Spleen (tissue), 11 donors: ENCODE measurements around the gene TCF19. TPM values are rescaled to one million over a fixed set of nuclear protein-coding genes. Genes with fewer than 3 reads are reported as not detected.

ENCODE experiments used
- DNase-seq: peaks from one replicate; pipeline ENCODE4 v3.0.0-alpha.2; 2020
- H3K27ac ChIP-seq, 8 donors: fragments of 200-600 bp; sonication (generic) in 7 of 8; 1 replicate in 4 of 8; 2 replicates in 4 of 8; pipeline versions ENCODE4 v1.5.0 to v1.8.0; 2016 to 2021; ENCODE audit warnings: inconsistent platforms in 4 of 8, mild to moderate bottlenecking in 4 of 8, moderate library complexity in 1 of 8
- H3K27me3 ChIP-seq, 7 donors: fragments of 200-600 bp; sonication (generic) in 6 of 7; replicated peaks in 1 of 7; 1 replicate in 4 of 7; 2 replicates in 3 of 7; pipeline versions ENCODE4 v1.5.0 to v1.8.0; 2016 to 2021; ENCODE audit warnings: inconsistent platforms in 3 of 7, mild to moderate bottlenecking in 1 of 7
- H3K36me3 ChIP-seq, 6 donors: fragments of 200-600 bp; sonication (generic) in 5 of 6; 1 replicate in 4 of 6; 2 replicates in 2 of 6; pipeline versions ENCODE4 v1.5.0 to v1.8.0; 2016 to 2021; ENCODE audit warnings: inconsistent platforms in 2 of 6
- H3K4me1 ChIP-seq, 6 donors: fragments of 200-600 bp; sonication (generic) in 5 of 6; 1 replicate in 3 of 6; 2 replicates in 3 of 6; pipeline versions ENCODE4 v1.5.0 to v1.8.0; 2016 to 2021; ENCODE audit warnings: inconsistent platforms in 3 of 6
- H3K4me3 ChIP-seq, 8 donors: fragments of 200-600 bp; sonication (generic) in 7 of 8; 1 replicate in 4 of 8; 2 replicates in 4 of 8; pipeline versions ENCODE4 v1.5.0 to v1.8.0; 2016 to 2021; ENCODE audit warnings: inconsistent platforms in 4 of 8, mild to moderate bottlenecking in 4 of 8, moderate library complexity in 2 of 8
- H3K9me3 ChIP-seq, 8 donors: fragments of 200-600 bp; sonication (generic) in 7 of 8; 1 replicate in 4 of 8; 2 replicates in 4 of 8; pipeline versions ENCODE4 v1.5.0 to v1.8.0; 2016 to 2021; ENCODE audit warnings: inconsistent platforms in 4 of 8
- POLR2A ChIP-seq, 3 donors: fragments of 450-650 bp; IDR thresholded peaks; one replicate each; pipeline ENCODE4 v1.5.1; 2017; ENCODE audit warnings: antibody characterized with exemption in 3 of 3, mild to moderate bottlenecking in 1 of 3
- POLR2AphosphoS5 ChIP-seq, 3 donors: sonication (generic); formaldehyde crosslinking; IDR thresholded peaks; one replicate each; pipeline ENCODE4 v1.5.1; 2017; ENCODE audit warnings: antibody characterized with exemption in 3 of 3
- WGBS, 5 donors: extraction: QIAGEN DNeasy Blood & Tissue Kit in 3 of 5; methylation state at CpG; one replicate each; pipeline versions ENCODE4 v1.1.5 to v1.1.7; 2013 to 2018; 5-methylcytosine and 5-hydroxymethylcytosine counted together
- intact Hi-C: fragments of 100-400 bp; cut with DNase I; formaldehyde crosslinking; loops from one replicate; pipeline ENCODE4 v1.15.0; 2023; ENCODE audit warnings: low total_unique reads
- polyA plus RNA-seq, 3 donors: library from polyadenylated mRNA; stranded (reverse); fragments of 200-250 nt; gene quantifications; one replicate each; pipeline ENCODE4 v1.2.1, GENCODE V29; 2013
- total RNA-seq, 7 donors: library from RNA; depleted of rRNA in 3 of 7; stranded (reverse); fragments of >200 nt in 3 of 7; fragmentation: NEBNext Ultra II Directional in 4 of 7; extraction: Animal tissue kit (Norgen Biotek cat#: 25700) in 4 of 7; gene quantifications; one replicate each; pipeline versions ENCODE4 v1.1.0 to v1.2.1, GENCODE V29; 2016 to 2021
- TF ChIP-seq, protein P1 (sequence below), 11 experiments: fragments of 200-600 bp in 7 of 11; fragments of 450-650 bp in 4 of 11; sonication (generic) in 4 of 11; IDR thresholded peaks in 8 of 11; conservative IDR thresholded peaks in 3 of 11; 1 replicate in 7 of 11; 2 replicates in 4 of 11; pipeline versions ENCODE4 v1.4.0 to v1.8.0; 2016 to 2021; ENCODE audit warnings: antibody characterized with exemption in 11 of 11, inconsistent platforms in 4 of 11, mild to moderate bottlenecking in 1 of 11
- donor health status: healthy with polysubstance abuse.
- donor health status: DM: no; HTN: no; CAD: no; lungs with moderate emphysema.
- donor health status: DM: no; HTN: no; CAD: no.
- donor health status: Bipolar disorder and iron deficiency.
- donor health status: healthy.
- donor health status: DM: no; HTN: no; CAD: no.
- donor health status: DM: yes; HTN: yes; CAD: no.

Gene TCF19
- total and polyA plus RNA-seq, 10 donors: 6.2 to 12.6 (median 9.3) TPM

- TF ChIP-seq, protein P1, sequence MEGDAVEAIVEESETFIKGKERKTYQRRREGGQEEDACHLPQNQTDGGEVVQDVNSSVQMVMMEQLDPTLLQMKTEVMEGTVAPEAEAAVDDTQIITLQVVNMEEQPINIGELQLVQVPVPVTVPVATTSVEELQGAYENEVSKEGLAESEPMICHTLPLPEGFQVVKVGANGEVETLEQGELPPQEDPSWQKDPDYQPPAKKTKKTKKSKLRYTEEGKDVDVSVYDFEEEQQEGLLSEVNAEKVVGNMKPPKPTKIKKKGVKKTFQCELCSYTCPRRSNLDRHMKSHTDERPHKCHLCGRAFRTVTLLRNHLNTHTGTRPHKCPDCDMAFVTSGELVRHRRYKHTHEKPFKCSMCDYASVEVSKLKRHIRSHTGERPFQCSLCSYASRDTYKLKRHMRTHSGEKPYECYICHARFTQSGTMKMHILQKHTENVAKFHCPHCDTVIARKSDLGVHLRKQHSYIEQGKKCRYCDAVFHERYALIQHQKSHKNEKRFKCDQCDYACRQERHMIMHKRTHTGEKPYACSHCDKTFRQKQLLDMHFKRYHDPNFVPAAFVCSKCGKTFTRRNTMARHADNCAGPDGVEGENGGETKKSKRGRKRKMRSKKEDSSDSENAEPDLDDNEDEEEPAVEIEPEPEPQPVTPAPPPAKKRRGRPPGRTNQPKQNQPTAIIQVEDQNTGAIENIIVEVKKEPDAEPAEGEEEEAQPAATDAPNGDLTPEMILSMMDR (IDR thresholded peaks at IDR 0.05 in 8 of 11, conservative IDR thresholded peaks at IDR 0.05 in 3 of 11): peak; percentile 29 to 89 (median 81)
- no peak for TF ChIP-seq POLR2A (IDR thresholded peaks at IDR 0.05)
- H3K27ac ChIP-seq: no peak overlapping the region
- H3K36me3 ChIP-seq: no peaks in the 10 kb centered on the region
- peaks cover 0 to 5% (median 0%) of the 10 kb centered on the region in 6 donors for H3K4me1 ChIP-seq
- DNase-seq: peak; percentile 82
- 5 to 12% (median 10%) methylated on average over 8 of the region's 8 CpGs for WGBS, 5 donors
- intact Hi-C loops: no loop called here
- no peak overlapping the region for H3K4me3 ChIP-seq
- no peaks in the 10 kb centered on the region for H3K9me3 ChIP-seq
- H3K27me3 ChIP-seq: peaks cover 0 to 5% (median 0%) of the 10 kb centered on the region in 7 donors
Observed at GRCh38 chr6:31128093-31128676, 30.2 kb upstream of the TCF19 start.

GRCh38 chr6:31129130-31129529, 29.3 kb upstream of the TCF19 start:
- Histone ChIP-seq H3K36me3 (no peaks in the 10 kb centered on the region), H3K4me1 (peaks cover 0 to 5% (median 0%) of the 10 kb centered on the region in 6 donors), H3K9me3 (no peaks in the 10 kb centered on the region), H3K27me3 (peaks cover 0 to 5% (median 0%) of the 10 kb centered on the region in 7 donors), H3K27ac (no peak overlapping the region), H3K4me3 (no peak overlapping the region)
- TF ChIP-seq, protein P1 (IDR thresholded peaks at IDR 0.05 in 8 of 11, conservative IDR thresholded peaks at IDR 0.05 in 3 of 11): no peak
- no peak for TF ChIP-seq POLR2AphosphoS5 (IDR thresholded peaks at IDR 0.05)
- TF ChIP-seq POLR2A (IDR thresholded peaks at IDR 0.05): no peak
- WGBS, 5 donors: 58 to 88% (median 78%) methylated on average over 4 of the region's 4 CpGs
- DNase-seq: no peak
- intact Hi-C loops: no loop called here

- DNase-seq: no peak
- H3K4me3 ChIP-seq: no peak overlapping the region
- no peaks in the 10 kb centered on the region for H3K36me3 ChIP-seq
- H3K27me3 ChIP-seq: peaks cover 0 to 5% (median 0%) of the 10 kb centered on the region in 7 donors
- no peaks in the 10 kb centered on the region for H3K9me3 ChIP-seq
- H3K4me1 ChIP-seq: peaks cover 0 to 5% (median 0%) of the 10 kb centered on the region in 6 donors
- TF ChIP-seq POLR2A (IDR thresholded peaks at IDR 0.05) (no peak), POLR2AphosphoS5 (IDR thresholded peaks at IDR 0.05) (no peak)
- TF ChIP-seq, protein P1 (IDR thresholded peaks at IDR 0.05 in 8 of 11, conservative IDR thresholded peaks at IDR 0.05 in 3 of 11): no peak
- WGBS, 5 donors: 84 to 96% (median 93%) methylated on average over 3 of the region's 3 CpGs
- no peak overlapping the region for H3K27ac ChIP-seq
- intact Hi-C loops: no loop called here
Observed at GRCh38 chr6:31130751-31131150, 27.6 kb upstream of the TCF19 start.

DNA sequence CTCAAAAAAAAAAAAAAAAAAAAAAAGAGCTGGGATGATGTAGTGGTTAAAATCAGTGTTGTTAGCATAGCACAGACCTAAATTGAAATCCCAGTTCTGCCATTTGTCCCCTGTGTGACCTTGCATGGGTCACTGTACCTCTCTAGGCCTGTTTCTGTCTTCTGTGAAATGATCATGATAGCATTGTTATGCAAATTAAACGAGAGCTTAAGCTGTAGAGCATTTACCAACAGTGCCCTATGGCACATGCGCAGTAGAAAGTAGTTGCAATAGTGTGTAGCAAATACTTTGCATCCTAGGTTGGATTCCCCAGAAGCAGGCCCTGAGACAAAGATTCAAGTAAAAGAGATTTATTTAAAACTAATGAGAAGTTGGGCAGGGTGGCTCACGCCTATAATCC, 26.8 kb upstream of the TCF19 start:
- no peak for TF ChIP-seq POLR2AphosphoS5 (IDR thresholded peaks at IDR 0.05)
- TF ChIP-seq POLR2A (IDR thresholded peaks at IDR 0.05): no peak
- TF ChIP-seq, protein P1 (IDR thresholded peaks at IDR 0.05 in 8 of 11, conservative IDR thresholded peaks at IDR 0.05 in 3 of 11): no peak
- WGBS, 5 donors: 77 to 97% (median 90%) methylated on average over 3 of the region's 3 CpGs
- Histone ChIP-seq H3K27me3 (peaks cover 0 to 5% (median 0%) of the 10 kb centered on the region in 7 donors), H3K4me3 (no peak overlapping the region), H3K9me3 (no peaks in the 10 kb centered on the region), H3K4me1 (peaks cover 0 to 5% (median 0%) of the 10 kb centered on the region in 6 donors), H3K36me3 (no peaks in the 10 kb centered on the region), H3K27ac (no peak overlapping the region)
- intact Hi-C loops: no loop called here
- DNase-seq: no peak
